ENCODE data around the gene TMEM121B.

Gene TMEM121B

GRCh38 chr22:17121233-17122195 is at the start of gene TMEM121B:
TMEM121B (minus strand) TSS chr22:17121360; CDS start chr22:17121127, 233 bp downstream.
- H3K4me1 ChIP-seq (ENCODE audit: control insufficient read depth, low read depth, low read length), result peaks cover 19% of the 10 kb centered on the region
- H3K9me3 ChIP-seq (ENCODE audit: control insufficient read depth, low read depth, low read length), result no peaks in the 10 kb centered on the region
- H3K36me3 ChIP-seq (ENCODE audit: control insufficient read depth, low read depth, low read length), result no peaks in the 10 kb centered on the region
- no peak within 1 kb of the TSS for H3K27ac ChIP-seq (ENCODE audit: low read length)
- peaks cover 24% of the 10 kb centered on the region for H3K27me3 ChIP-seq (ENCODE audit: control insufficient read depth, insufficient read depth, low read length)
- peak within 1 kb of the TSS; percentile 61 for H3K4me3 ChIP-seq (ENCODE audit: low read length)
- peak within 1 kb of the TSS; percentile 45 for H3K9ac ChIP-seq (ENCODE audit: low read length)

GRCh38 chr22:17167486-17167885 is 46.3 kb upstream of the TMEM121B start:
- Histone ChIP-seq H3K27me3 (ENCODE audit: control insufficient read depth, insufficient read depth, low read length) (no peaks in the 10 kb centered on the region), H3K9me3 (ENCODE audit: control insufficient read depth, low read depth, low read length) (no peaks in the 10 kb centered on the region), H3K4me3 (ENCODE audit: low read length) (no peak overlapping the region), H3K9ac (ENCODE audit: low read length) (no peak overlapping the region), H3K4me1 (ENCODE audit: control insufficient read depth, low read depth, low read length) (peaks cover 6% of the 10 kb centered on the region), H3K36me3 (ENCODE audit: control insufficient read depth, low read depth, low read length) (no peaks in the 10 kb centered on the region), H3K27ac (ENCODE audit: low read length) (no peak overlapping the region)

DNA sequence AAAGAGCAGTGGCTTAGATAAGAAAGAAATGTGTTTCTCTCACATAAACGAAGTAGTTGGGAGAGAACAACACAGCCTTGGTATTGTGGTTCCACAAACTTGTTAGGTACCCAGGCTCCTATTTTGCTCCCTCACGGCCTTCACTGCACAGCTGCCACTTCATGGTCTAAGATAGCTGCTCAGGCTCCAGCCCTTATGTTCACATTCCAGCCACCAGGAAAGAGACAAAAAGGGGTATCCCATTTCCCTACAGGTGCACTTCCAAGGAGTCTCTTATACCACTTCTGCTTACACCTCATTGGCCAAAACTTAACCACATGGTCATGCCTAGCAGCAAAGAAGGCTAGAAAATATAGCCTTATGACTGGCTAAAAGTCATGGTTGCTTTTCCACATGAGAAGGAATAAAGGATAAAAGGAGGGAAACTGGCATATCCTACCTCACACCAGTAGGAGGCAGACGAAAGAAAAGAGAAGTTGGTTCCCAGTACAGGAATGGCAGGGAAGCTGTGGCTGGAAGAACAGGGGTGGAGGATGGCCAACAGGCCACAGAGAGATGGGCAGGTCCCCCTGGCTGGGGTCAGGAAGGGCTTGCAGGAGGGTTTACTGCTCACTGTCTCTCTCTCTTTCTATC is 43.3 kb upstream of the TMEM121B start:
- H3K9ac ChIP-seq (ENCODE audit: low read length), result no peak overlapping the region
- no peaks in the 10 kb centered on the region for H3K36me3 ChIP-seq (ENCODE audit: control insufficient read depth, low read depth, low read length)
- H3K4me1 ChIP-seq (ENCODE audit: control insufficient read depth, low read depth, low read length), result peaks cover 3% of the 10 kb centered on the region
- no peaks in the 10 kb centered on the region for H3K9me3 ChIP-seq (ENCODE audit: control insufficient read depth, low read depth, low read length)
- H3K27ac ChIP-seq (ENCODE audit: low read length), result no peak overlapping the region
- H3K4me3 ChIP-seq (ENCODE audit: low read length), result no peak overlapping the region
- no peaks in the 10 kb centered on the region for H3K27me3 ChIP-seq (ENCODE audit: control insufficient read depth, insufficient read depth, low read length)

DNA sequence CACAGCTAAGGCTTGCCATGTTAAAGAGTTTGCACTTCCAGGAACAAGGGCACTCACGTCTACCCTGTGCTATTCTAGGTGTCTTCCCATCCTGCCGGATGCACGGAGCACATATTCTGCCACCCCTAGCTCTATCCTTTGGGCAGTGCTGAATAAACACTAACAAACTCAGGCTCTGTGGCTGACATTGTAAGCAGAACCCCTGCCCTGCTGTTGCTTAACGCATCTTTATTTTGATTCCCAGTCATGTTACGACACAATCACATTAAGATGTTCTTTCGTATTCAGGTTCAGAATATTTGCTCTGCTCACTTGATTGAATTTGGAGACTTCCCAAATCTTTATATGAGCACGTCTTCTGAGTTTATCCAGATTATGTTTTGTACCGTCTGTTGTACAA is 41.6 kb upstream of the TMEM121B start:
- Histone ChIP-seq H3K9me3 (ENCODE audit: control insufficient read depth, low read depth, low read length) (no peaks in the 10 kb centered on the region), H3K36me3 (ENCODE audit: control insufficient read depth, low read depth, low read length) (no peaks in the 10 kb centered on the region), H3K27me3 (ENCODE audit: control insufficient read depth, insufficient read depth, low read length) (no peaks in the 10 kb centered on the region), H3K4me1 (ENCODE audit: control insufficient read depth, low read depth, low read length) (peaks cover 3% of the 10 kb centered on the region), H3K9ac (ENCODE audit: low read length) (no peak overlapping the region), H3K27ac (ENCODE audit: low read length) (no peak overlapping the region), H3K4me3 (ENCODE audit: low read length) (no peak overlapping the region)

DNA sequence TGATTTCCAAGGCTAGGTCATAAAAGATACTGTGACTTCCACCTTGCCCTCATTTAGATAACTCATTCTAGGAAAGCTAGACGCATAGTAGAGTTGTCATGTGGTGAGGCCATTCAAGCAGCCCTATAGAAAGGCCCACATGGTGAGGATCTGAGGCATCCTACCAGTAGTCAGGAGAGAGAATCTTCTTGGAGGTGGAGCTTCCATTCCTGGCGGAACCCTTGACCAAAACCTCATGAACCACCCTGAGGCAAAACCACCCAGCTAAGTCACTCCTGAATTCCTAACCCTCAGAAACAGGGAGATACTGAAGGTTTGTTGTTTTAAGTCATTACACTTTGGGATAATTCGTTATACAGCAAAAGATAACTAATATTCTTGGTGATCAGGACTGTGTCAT is 40.8 kb upstream of the TMEM121B start:
- no peak overlapping the region for H3K9ac ChIP-seq (ENCODE audit: low read length)
- no peaks in the 10 kb centered on the region for H3K27me3 ChIP-seq (ENCODE audit: control insufficient read depth, insufficient read depth, low read length)
- H3K36me3 ChIP-seq (ENCODE audit: control insufficient read depth, low read depth, low read length), result peaks cover 3% of the 10 kb centered on the region
- H3K9me3 ChIP-seq (ENCODE audit: control insufficient read depth, low read depth, low read length), result no peaks in the 10 kb centered on the region
- H3K4me1 ChIP-seq (ENCODE audit: control insufficient read depth, low read depth, low read length), result peaks cover 3% of the 10 kb centered on the region
- H3K4me3 ChIP-seq (ENCODE audit: low read length), result no peak overlapping the region
- H3K27ac ChIP-seq (ENCODE audit: low read length), result no peak overlapping the region

- no peaks in the 10 kb centered on the region for H3K9me3 ChIP-seq (ENCODE audit: control insufficient read depth, low read depth, low read length)
- H3K4me3 ChIP-seq (ENCODE audit: low read length), result peak overlapping the region; percentile 70
- H3K4me1 ChIP-seq (ENCODE audit: control insufficient read depth, low read depth, low read length), result peaks cover 3% of the 10 kb centered on the region
- no peak overlapping the region for H3K27ac ChIP-seq (ENCODE audit: low read length)
- no peaks in the 10 kb centered on the region for H3K27me3 ChIP-seq (ENCODE audit: control insufficient read depth, insufficient read depth, low read length)
- peaks cover 3% of the 10 kb centered on the region for H3K36me3 ChIP-seq (ENCODE audit: control insufficient read depth, low read depth, low read length)
- peak overlapping the region; percentile 52 for H3K9ac ChIP-seq (ENCODE audit: low read length)
Measured at GRCh38 chr22:17159504-17159951, 38.4 kb upstream of the TMEM121B start.

GRCh38 chr22:17158568-17159503 is 37.7 kb upstream of the TMEM121B start, which contains the start of gene HDHD5:
HDHD5 (minus strand) TSS chr22:17159277; CDS start chr22:17159251, 26 bp downstream.
- H3K36me3 ChIP-seq (ENCODE audit: control insufficient read depth, low read depth, low read length), result peaks cover 3% of the 10 kb centered on the region
- H3K27ac ChIP-seq (ENCODE audit: low read length), result no peak within 1 kb of the TSS
- no peaks in the 10 kb centered on the region for H3K9me3 ChIP-seq (ENCODE audit: control insufficient read depth, low read depth, low read length)
- H3K27me3 ChIP-seq (ENCODE audit: control insufficient read depth, insufficient read depth, low read length), result no peaks in the 10 kb centered on the region
- H3K9ac ChIP-seq (ENCODE audit: low read length), result peak within 1 kb of the TSS; percentile 52
- H3K4me1 ChIP-seq (ENCODE audit: control insufficient read depth, low read depth, low read length), result peaks cover 3% of the 10 kb centered on the region
- peak within 1 kb of the TSS; percentile 70 for H3K4me3 ChIP-seq (ENCODE audit: low read length)

DNA sequence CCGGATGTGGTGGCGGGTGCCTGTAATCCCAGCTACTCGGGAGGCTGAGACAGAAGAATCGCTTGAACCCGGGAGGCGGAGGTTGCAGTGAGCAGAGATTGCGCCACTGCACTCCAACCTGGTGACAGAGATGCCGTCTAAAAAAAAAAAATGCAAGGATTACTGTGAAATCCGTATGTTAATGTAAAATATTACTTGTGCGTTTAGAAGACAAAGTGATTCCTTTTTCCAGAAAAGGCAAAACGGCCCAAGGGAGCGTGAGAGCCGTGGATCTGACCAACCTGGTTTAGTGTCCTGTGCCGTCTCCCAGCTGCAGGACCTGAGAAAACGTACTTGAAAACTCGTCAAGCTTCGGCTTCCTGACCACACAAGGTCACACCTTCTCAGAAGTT is 37.0 kb upstream of the TMEM121B start:
- H3K4me3 ChIP-seq (ENCODE audit: low read length), result peak overlapping the region; percentile 70
- H3K9ac ChIP-seq (ENCODE audit: low read length), result peak overlapping the region; percentile 49
- H3K27me3 ChIP-seq (ENCODE audit: control insufficient read depth, insufficient read depth, low read length), result no peaks in the 10 kb centered on the region
- H3K27ac ChIP-seq (ENCODE audit: low read length), result no peak overlapping the region
- peaks cover 3% of the 10 kb centered on the region for H3K36me3 ChIP-seq (ENCODE audit: control insufficient read depth, low read depth, low read length)
- H3K4me1 ChIP-seq (ENCODE audit: control insufficient read depth, low read depth, low read length), result peaks cover 3% of the 10 kb centered on the region
- no peaks in the 10 kb centered on the region for H3K9me3 ChIP-seq (ENCODE audit: control insufficient read depth, low read depth, low read length)

DNA sequence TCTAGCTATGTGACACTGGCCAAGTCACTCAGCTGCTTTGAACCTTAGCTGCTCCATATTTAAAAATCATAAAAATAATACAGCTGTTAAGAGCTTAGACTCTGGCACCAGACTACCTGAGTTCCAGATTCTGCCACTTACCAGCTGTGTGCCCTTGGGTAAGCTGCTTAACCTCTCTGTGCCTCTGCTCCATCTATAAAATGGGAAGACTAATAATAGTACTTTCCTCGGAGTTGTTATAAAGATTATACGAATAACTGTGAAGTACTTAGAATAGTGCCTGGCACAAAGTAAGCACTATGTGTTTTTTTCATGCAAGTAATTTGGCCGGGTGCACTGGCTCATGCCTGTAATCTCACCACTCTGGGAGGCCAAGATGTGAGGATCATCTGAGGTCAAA is 36.6 kb upstream of the TMEM121B start:
- H3K9ac ChIP-seq (ENCODE audit: low read length), result no peak overlapping the region
- H3K36me3 ChIP-seq (ENCODE audit: control insufficient read depth, low read depth, low read length), result peaks cover 3% of the 10 kb centered on the region
- H3K4me1 ChIP-seq (ENCODE audit: control insufficient read depth, low read depth, low read length), result peaks cover 3% of the 10 kb centered on the region
- H3K27me3 ChIP-seq (ENCODE audit: control insufficient read depth, insufficient read depth, low read length), result no peaks in the 10 kb centered on the region
- H3K27ac ChIP-seq (ENCODE audit: low read length), result no peak overlapping the region
- peak overlapping the region; percentile 70 for H3K4me3 ChIP-seq (ENCODE audit: low read length)
- H3K9me3 ChIP-seq (ENCODE audit: control insufficient read depth, low read depth, low read length), result no peaks in the 10 kb centered on the region

DNA sequence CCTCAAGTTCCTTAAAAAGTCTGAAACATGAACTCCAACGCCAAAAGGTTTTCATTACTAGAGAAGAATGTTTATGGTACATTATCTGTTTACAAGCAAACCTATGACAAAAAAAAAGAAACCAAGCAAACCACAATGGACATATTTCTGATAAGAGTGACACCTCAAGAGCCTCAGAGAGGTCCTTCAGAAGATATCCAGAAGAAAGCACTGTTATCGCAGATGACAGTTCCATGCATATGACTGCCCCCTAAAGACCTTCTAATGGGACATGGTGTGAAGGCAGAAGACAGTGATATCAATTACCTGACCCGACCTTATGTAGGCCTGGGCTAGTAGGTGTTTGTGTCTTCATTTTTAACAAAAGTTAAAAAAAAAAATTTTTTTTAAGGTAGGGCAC is 34.8 kb upstream of the TMEM121B start:
- Histone ChIP-seq H3K9me3 (ENCODE audit: control insufficient read depth, low read depth, low read length) (no peaks in the 10 kb centered on the region), H3K27ac (ENCODE audit: low read length) (no peak overlapping the region), H3K9ac (ENCODE audit: low read length) (no peak overlapping the region), H3K36me3 (ENCODE audit: control insufficient read depth, low read depth, low read length) (peaks cover 3% of the 10 kb centered on the region), H3K27me3 (ENCODE audit: control insufficient read depth, insufficient read depth, low read length) (no peaks in the 10 kb centered on the region), H3K4me1 (ENCODE audit: control insufficient read depth, low read depth, low read length) (peaks cover 3% of the 10 kb centered on the region), H3K4me3 (ENCODE audit: low read length) (no peak overlapping the region)

DNA sequence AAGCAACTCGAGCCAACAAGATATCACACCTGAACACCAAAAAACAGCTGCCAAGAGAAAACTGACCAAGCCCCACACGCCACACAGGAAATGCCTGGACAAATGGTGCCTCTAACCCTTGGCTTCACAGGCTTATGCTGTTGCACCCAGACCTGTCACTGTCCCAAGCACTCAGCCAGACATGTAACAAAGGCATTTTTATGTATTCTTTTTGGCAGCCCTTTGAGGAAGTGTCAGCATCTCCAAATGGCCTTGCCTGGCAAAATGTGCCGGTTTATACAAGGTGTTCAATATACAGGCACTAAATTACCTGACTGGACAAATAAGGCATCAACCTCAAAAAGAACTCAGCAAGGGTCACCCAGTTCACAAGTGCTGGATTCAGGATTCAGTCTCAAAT is 31.8 kb upstream of the TMEM121B start:
- Histone ChIP-seq H3K4me1 (ENCODE audit: control insufficient read depth, low read depth, low read length) (no peaks in the 10 kb centered on the region), H3K9me3 (ENCODE audit: control insufficient read depth, low read depth, low read length) (no peaks in the 10 kb centered on the region), H3K27me3 (ENCODE audit: control insufficient read depth, insufficient read depth, low read length) (no peaks in the 10 kb centered on the region), H3K36me3 (ENCODE audit: control insufficient read depth, low read depth, low read length) (peaks cover 16% of the 10 kb centered on the region), H3K27ac (ENCODE audit: low read length) (no peak overlapping the region), H3K4me3 (ENCODE audit: low read length) (no peak overlapping the region), H3K9ac (ENCODE audit: low read length) (no peak overlapping the region)
